HG03097 (cell line): ENCODE measurements around the gene FSCN2.
"Not testable (repeated sequence)": the region's sequence is repeated elsewhere in the genome, so short reads cannot be mapped to it uniquely, and the experiment has no call there.

Experiments used
- ATAC-seq: cut with Tn5 transposase; IDR thresholded peaks from one replicate; pipeline ENCODE4 v1.9.1; 2021; ENCODE audit not compliant: unreplicated experiment, low FRiP score

The FSCN2 gene

DNA sequence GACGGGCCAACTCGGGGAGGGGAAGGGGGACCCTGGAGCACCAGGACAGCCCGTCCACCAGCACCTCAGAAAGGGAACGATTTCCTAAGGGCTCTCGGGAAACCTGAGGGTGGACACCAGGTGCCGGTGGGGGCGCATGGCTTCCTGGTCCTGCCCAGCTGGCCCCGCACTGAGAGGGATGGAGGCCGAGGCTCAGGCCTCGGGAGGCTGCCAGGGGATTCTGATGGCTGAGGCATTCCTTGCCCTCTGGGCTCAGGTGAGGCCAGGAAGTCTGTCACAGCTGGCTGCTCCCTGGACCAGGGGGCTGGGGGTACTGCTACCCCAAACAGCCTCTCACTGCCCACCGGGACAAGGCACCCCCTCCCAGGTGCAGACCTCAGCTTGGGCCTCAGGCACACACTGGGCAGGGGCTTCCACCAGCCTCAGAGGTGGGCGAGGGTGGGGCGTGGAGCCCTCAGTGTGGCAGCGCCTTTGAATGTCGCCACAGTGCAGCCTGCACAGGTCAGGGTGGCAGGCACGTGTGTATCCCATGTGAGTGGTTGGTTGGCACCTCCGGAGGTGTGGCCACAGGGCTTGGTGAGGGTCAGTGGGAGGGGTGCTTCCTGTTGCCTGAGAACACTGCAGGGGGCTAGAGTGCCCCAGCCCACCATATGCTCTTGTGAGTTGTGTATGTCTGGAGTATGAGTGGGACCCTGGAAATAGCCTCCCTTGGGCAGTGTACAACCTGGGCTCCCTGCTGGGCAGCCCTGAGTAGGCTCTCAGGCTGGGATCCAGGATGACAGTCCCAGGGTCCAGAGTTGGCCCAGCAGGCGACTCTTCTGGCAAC lies 3.9 kb upstream of the FSCN2 start:
- no peak for ATAC-seq

DNA sequence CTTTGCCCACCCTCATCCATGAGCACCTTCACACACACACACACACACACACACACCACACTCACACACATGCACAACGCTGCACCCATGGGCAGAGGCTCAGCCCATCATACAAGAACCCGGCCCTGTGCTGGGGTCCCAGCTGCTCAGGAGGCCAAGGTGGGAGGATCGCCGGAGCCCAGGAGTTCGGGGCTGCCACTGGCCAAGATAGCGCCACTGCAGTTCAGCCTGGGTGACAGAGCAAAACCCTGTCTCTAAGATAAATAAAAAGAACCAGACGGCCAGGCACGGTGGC lies 3.4 kb upstream of the FSCN2 start:
- ATAC-seq, result no peak

DNA sequence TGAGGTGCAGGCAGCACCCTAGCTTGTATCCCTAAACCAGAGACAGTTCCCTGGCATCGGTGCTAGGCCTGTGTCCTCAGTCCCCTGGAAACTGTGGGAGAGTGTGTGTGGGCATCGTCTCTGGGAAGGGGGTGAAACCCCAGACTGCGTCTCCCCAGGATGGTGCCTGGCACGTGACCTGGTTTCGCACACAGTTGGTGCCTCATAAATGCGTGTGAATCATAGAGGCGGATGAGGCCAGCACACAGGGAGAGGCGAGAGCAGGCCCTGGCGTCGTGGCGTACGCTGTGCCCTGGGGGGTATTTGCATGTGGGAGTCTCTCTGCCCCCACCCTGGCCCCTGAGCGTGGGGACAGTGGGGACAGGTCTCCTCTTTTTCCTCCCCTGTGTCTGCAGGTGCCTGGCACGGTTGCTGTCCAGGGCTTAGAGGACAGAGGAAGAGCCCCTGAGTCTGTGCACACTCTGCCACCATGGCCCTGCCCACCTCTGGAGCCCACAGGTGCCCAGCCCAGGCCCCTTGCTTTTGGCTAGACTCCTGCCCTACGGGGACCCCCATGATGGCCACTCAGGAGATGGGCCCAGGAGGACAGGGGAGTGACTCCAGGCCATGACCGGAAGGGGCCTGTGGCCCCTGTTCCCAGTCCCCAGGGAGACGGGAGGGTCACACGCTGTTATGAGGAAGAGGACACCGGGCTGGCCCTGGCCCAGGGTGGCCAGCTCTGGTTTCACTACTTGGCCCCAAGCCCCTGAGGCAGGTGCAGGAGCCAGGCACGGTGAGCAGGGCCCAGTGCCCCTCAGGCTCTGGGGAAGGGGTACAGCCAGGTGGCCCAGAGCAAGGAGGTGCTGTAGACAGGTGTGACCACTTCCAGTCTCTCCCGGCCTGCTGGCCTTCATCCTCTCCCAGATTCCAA lies 1.3 kb upstream of the FSCN2 start:
- no peak for ATAC-seq

DNA sequence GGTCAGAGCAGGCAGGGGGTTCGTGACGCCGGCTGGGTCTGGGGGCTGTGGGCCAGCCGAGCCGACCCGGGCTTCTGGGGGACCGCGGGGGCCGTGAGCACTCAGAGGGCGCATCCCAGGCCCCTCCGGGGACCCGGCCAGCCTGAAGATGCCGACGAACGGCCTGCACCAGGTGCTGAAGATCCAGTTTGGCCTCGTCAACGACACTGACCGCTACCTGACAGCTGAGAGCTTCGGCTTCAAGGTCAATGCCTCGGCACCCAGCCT lies 140 bp downstream of the FSCN2 start:
- ATAC-seq, result no peak

DNA sequence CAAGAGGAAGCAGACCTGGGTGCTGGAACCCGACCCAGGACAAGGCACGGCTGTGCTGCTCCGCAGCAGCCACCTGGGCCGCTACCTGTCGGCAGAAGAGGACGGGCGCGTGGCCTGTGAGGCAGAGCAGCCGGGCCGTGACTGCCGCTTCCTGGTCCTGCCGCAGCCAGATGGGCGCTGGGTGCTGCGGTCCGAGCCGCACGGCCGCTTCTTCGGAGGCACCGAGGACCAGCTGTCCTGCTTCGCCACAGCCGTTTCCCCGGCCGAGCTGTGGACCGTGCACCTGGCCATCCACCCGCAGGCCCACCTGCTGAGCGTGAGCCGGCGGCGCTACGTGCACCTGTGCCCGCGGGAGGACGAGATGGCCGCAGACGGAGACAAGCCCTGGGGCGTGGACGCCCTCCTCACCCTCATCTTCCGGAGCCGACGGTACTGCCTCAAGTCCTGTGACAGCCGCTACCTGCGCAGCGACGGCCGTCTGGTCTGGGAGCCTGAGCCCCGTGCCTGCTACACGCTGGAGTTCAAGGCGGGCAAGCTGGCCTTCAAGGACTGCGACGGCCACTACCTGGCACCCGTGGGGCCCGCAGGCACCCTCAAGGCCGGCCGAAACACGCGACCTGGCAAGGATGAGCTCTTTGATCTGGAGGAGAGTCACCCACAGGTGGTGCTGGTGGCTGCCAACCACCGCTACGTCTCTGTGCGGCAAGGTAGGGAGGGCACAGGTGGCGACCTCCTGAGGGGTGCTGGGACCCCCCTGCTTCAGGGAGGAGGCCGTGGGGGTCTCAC lies 667 bp downstream of the FSCN2 start:
- ATAC-seq, result no peak

DNA sequence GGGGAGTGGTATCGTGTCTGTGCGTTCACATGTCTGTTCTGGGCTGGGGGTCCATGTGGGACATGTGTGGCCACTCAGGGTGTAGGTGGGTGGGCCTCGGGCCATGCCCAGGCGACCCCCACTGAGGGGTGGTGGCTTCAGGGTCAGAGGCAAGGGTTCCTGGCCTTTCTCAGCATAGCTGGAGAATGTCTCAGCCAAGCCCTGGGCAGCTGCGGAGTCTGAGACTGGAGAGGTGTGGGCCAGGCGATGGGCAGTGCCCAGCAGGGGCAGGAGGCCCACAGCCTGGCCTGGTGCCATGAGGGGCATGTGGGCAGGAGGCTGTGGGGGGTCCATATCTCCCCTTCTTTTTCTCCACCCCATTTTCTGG lies 1.2 kb downstream of the FSCN2 start:
- ATAC-seq, result no peak

DNA sequence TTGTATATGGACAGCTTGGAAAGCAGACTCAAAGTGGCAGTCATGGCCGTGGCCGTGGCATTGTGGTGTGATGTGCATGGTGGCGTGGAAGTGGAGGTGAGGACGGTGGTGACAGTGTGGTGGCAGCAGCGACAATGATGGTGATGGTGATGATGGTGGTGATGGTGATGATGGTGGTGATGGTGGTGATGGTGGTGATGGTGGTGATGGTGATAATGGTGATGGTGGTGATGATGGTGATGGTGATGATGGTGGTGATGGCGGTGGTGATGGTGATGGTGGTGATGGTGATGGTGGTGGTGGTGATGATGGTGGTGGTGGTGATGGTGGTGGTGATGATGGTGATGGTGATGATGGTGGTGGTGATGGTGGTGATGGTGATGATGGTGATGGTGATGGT lies 2.8 kb downstream of the FSCN2 start:
- not testable (repeated sequence) for ATAC-seq

DNA sequence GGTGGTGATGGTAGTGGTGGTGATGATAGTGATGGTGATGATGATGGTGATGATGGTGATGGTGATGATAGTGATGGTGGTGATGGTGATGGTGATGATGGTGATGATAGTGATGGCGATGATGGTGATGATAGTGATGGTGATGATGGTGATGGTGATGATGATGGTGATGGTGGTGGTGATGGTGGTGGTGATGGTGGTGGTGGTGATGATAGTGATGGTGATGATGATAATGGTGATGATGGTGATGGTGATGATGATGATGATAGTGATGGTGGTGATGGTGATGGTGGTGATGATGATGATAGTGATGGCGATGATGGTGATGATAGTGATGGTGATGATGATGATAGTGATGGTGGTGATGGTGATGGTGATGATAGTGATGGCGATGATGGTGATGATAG lies 3.8 kb downstream of the FSCN2 start:
- not testable (repeated sequence) for ATAC-seq

DNA sequence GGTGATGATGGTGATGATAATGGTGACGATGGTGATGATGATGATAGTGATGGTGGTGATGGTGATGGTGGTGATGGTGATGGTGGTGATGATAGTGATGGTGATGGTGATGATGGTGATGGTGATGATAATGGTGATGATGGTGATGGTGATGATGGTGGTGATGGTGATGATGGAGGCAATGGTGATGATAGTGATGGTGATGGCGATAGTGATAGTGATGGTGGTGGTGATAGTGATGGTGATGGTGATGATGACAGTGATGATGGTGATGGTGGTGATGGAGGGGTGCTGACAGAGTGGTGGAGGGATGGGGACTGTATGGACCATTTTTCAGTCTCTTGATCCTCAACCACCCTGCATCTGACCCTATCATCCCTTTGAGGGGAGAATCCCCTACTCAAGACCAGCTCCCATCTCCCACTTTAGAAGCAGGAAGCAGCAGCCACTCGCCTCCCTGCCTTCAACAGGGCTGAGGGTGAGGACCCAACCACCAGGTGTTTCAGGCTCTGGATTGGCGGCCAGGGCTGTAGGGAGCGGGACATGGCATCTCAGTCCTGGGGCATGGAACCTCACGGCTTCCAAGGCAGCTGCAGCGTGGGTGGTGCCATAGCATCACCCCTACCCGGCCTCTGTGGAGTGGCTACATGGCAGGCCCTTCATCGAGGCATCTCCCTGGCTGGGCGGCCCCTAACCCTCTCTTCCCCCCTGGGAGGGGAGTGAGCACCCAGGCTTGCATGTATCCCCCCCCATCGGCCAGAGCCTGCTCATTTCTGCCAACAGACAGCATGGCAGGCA lies 4.5 kb downstream of the FSCN2 start:
- no peak for ATAC-seq

DNA sequence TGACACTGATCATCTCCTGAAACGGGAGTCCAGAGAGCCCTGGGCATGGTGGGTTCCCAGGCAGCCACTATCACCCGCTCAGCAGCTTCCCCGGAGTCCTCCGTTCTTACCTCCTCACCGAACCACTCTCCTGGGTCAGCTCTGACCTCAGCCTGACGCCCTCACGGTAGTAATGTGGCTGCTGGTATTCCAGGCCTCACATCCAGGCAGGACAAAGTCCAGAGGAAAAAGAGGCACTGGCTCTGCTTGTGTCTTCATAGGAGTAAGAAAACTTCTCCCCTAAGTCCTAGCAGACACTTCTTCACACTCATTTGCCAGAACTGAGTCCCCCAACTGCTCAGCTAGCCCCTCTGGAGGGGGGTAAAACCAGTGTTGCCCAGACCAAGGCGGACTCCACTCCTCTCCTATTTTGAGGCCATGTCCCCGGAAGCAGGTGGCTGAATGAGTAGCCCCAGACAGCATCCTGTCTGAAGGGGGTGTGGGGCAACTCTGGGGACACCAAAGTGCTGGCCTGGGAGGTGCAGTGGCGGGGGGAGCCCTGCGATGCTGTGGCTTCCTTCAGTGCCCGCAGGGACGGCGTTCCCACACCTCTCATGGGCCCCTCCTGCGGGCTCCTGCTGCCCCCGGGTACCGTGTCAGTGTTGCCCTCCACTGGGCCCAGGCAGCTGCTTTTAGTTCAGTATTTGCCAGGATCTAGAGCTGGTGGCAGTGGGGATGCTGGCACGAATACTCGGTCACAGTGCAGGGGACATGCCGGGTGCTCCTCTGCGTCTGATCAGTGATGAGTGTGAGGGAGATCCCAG lies 5.4 kb downstream of the FSCN2 start:
- no peak for ATAC-seq

DNA sequence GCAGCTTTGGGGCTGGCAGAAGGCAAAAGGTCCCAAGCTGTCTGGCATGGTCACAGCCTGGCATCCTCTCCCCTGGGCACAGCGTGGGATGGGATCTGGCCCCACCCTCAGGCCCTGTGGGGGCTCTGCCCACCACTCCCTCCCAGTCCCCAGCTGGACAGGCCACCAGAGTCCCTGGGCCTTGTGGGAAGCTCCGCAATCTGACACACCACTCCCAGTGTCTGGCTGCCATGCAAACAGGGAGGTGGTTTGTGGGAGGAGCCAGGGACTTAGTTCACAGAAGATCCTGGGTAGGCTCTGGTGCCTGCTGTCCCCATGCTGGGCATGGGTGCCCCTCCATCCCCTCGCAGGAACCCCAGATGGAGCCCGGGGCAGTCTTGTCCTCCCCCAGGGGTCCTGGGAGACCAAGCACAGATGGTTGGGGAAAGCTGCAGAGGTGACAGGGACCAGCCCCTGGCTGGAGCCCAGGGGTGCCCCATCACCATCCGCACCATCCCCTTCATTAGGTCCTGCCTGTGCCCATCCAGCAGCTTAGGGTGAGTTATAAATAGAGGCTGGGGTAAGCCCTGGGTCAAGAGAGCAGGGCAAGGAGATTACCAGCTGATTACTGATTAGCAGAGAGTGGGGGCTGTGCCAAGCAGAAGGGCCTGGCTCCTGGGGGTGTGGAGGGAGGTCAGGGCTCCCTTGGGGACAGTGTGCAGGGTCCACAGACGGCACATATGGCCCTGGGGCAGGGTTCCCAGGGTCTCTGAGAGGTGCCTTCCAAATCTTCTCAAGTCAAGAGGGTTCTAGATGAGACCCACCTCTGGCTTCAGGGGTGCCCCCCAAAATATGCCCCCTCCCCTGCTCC lies 6.2 kb downstream of the FSCN2 start:
- ATAC-seq, result no peak

DNA sequence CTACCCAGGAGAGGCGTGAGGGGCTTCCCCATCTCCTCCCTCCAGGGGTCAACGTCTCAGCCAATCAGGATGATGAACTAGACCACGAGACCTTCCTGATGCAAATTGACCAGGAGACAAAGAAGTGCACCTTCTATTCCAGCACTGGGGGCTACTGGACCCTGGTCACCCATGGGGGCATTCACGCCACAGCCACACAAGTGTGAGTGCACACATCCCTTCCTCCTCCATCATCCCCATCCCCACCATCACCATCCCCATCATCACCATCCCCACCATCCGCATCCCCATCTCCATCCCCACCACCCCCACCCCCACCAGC lies 6.8 kb downstream of the FSCN2 start:
- no peak for ATAC-seq

DNA sequence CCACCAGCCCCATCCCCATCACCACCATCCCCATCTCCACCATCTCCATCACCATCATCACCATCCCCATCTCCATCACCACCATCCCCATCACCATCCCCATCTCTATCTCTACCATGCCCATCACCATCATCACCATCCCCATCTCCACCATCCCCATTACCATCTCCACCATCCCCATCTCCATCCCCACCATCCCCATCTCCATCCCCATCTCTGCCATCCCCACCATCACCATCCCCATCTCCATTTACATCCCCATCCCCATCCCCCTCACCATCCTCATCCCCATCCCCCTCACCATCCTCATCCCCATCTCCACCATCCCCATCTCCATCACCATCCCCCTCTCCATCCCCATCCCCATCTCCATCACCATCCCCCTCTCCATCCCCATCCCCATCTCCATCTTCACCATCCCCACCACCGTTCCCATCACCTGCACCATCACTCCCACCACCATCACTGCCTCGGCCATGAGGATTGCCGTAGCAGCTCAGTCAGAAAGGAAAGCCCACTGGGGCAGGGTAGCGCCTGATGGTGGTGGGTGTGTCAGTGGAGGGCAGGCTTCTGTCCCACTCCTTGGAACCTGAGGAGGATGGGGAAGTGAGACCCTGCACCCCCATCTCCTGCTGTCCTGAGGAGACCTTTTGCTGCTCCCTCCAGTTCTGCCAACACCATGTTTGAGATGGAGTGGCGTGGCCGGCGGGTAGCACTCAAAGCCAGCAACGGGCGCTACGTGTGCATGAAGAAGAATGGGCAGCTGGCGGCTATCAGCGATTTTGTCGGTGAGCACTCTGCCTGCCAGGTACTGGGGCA lies 7.5 kb downstream of the FSCN2 start:
- ATAC-seq, result no peak

DNA sequence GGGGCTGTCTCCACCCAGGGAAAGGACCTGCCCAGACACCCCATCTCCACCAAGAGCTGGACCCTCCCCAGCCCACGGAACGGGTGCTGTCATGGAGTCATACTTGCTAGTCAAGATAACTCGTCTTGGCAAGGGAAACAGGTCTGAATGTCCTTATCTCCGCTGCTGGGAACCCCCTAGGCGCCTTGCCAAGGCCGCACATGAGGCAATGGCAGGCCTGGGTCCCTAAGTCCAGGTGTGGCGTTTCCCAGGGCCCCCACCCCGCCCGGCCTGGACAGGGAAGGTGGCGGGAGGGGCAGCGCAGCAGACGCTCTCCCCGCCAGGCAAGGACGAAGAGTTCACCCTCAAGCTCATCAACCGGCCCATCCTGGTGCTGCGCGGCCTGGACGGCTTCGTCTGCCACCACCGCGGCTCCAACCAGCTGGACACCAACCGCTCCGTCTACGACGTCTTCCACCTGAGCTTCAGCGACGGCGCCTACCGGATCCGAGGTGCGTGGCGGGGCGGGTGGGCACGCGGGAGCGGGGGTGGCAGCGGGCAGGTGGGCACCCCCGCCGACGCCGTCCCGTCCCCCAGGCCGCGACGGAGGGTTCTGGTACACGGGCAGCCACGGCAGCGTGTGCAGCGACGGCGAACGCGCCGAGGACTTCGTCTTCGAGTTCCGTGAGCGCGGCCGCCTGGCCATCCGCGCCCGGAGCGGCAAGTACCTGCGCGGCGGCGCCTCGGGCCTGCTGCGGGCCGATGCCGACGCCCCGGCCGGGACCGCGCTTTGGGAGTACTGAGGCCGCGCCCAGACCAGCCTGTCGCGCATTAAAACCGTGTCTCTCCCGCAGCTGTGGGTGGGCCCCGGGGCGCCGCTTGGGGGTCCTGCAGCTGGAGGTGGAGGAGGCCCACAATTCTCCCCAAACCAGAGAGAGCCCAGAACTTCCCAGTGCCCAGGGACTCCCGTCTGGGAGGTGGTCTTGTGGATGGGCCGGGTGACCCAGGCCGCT lies 8.4 kb downstream of the FSCN2 start:
- no peak for ATAC-seq

DNA sequence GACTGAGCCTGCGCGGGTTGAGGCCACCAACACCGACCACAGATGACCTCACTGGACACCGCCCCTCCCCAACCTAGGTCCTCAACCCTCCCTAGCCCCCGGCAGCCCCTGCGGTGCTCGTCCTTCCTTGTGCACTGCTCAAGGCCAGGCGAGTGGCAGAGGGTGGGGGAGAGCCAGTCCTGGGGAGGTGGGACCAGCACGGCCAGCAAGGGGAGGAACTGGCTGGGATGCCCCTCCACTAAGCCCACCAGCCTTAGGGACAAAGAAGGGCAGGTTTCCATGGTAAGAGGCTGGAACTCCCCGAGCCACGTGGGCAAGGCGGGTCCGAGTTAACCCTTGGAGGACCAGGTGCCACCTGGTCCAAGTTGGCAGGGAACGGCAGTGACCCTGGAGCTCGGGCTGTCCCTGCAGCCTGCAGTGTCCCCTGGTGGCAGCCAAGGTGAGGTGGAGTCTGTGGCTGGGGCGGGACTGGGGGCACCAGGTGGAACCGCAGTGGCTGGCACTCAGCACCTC lies 9.2 kb downstream of the FSCN2 start:
- no peak for ATAC-seq

DNA sequence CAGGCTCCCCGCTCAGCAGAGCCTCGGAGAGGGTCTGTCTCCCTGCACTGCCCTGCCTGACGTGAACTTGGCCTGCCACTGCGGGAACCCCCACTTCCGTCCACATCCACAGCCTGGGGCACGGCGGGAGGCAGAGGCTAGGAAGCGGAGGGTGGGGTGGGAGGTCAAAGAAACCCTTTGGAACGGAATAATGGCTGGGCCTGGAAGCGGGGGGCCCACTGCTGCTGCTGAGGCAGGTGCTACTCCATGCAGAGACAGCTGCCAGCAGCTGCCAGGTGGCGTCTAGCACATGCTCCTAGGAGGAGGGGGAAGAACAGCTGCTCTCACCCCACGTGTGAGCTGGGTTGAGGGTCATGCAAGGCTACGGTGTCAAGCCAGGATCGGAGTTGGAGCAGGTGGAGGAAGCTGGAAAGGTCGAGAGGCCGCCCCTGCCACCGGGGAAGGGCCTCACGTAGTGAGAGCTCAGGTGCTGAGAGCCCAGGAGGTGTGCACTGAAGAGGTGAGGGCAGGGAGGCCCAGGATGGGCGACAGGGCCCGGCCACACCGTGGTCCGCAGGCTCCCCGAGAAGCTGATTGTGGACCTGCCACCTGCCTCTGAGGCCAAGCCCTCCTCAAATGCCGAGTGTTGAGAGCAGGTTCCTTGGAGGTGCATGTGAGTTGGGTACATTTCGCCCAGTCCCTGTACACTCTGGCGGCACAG lies 9.8 kb downstream of the FSCN2 start:
- ATAC-seq, result no peak
